Neural progenitor cell (in vitro differentiated cells): ENCODE results near the gene RIPK3. TPM values are rescaled to one million over a fixed set of nuclear protein-coding genes. Genes with fewer than 3 reads are reported as not detected.

ENCODE experiments used
- DNase-seq: peaks from one replicate; pipeline ENCODE4 v3.0.0-alpha.2; 2016; ENCODE audit warnings: low spot score
- H2AFZ ChIP-seq: fragments of 200-600 bp; sonication (generic); replicated peaks from 2 replicates; pipeline ENCODE4 v1.6.1; 2016; ENCODE audit warnings: antibody characterized with exemption
- H3F3A ChIP-seq: fragments of 200-600 bp; sonication (generic); 2 replicates; pipeline ENCODE4 v1.6.1; 2016; ENCODE audit warnings: antibody characterized with exemption, low read depth
- H3K27ac ChIP-seq: fragments of 200-600 bp; sonication (generic); 2 replicates; pipeline ENCODE4 v1.5.1; 2016; ENCODE audit warnings: mild to moderate bottlenecking
- H3K27me3 ChIP-seq: fragments of 200-600 bp; sonication (generic); 2 replicates; pipeline ENCODE4 v1.6.1; 2016; ENCODE audit warnings: mild to moderate bottlenecking, moderate library complexity
- H3K36me3 ChIP-seq: fragments of 200-600 bp; sonication (generic); 2 replicates; pipeline ENCODE4 v1.5.1; 2016
- H3K4me1 ChIP-seq: fragments of 200-600 bp; sonication (generic); 2 replicates; pipeline ENCODE4 v1.6.1; 2016; ENCODE audit warnings: mixed run types
- H3K4me2 ChIP-seq: fragments of 200-600 bp; sonication (generic); 2 replicates; pipeline ENCODE4 v1.6.1; 2016
- H3K4me3 ChIP-seq: fragments of 200-600 bp; sonication (generic); 2 replicates; pipeline ENCODE4 v1.5.1; 2016
- H3K79me2 ChIP-seq: fragments of 200-600 bp; sonication (generic); 2 replicates; pipeline ENCODE4 v1.6.1; 2016; ENCODE audit warnings: low read depth
- H3K9ac ChIP-seq: fragments of 200-600 bp; sonication (generic); 2 replicates; pipeline ENCODE4 v1.6.1; 2016
- H3K9me3 ChIP-seq: fragments of 200-600 bp; sonication (generic); 2 replicates; pipeline ENCODE4 v1.5.1; 2016; ENCODE audit warnings: low read depth
- H4K20me1 ChIP-seq: fragments of 200-600 bp; sonication (generic); 2 replicates; pipeline ENCODE4 v1.6.1; 2016; ENCODE audit warnings: low read depth
- H3K27ac Mint-ChIP-seq: 3 replicates; pipeline ENCODE4 v1.8.0; 2021; ENCODE audit warnings: mixed read lengths
- H3K27me3 Mint-ChIP-seq: 2 replicates; pipeline ENCODE4 v1.8.0; 2022; ENCODE audit warnings: low read depth, mild to moderate bottlenecking, inconsistent platforms, moderate library complexity, mixed read lengths; ENCODE audit not compliant: insufficient read depth
- H3K36me3 Mint-ChIP-seq: 3 replicates; pipeline ENCODE4 v1.8.0; 2021; ENCODE audit warnings: mixed read lengths
- H3K4me1 Mint-ChIP-seq: 3 replicates; pipeline ENCODE4 v1.8.0; 2021; ENCODE audit warnings: mixed read lengths
- H3K4me3 Mint-ChIP-seq: 3 replicates; pipeline ENCODE4 v1.8.0; 2021; ENCODE audit warnings: mild to moderate bottlenecking, moderate library complexity, mixed read lengths
- H3K9me3 Mint-ChIP-seq: 3 replicates; pipeline ENCODE4 v1.8.0; 2020; ENCODE audit warnings: mixed read lengths
- EZH2 ChIP-seq: fragments of 200-600 bp; sonication (generic); IDR thresholded peaks from 2 replicates; pipeline ENCODE4 v1.6.1; 2017; ENCODE audit warnings: antibody characterized with exemption, mild to moderate bottlenecking, moderate library complexity
- EZH2phosphoT487 ChIP-seq: fragments of 200-600 bp; sonication (generic); IDR thresholded peaks from 2 replicates; pipeline ENCODE4 v1.6.1; 2017; ENCODE audit warnings: antibody characterized with exemption
- small RNA-seq: library from RNA; depleted of rRNA; stranded (forward); fragments of <200 nt; gene quantifications from one replicate; pipeline ENCODE3, GENCODE V24; 2015
- total RNA-seq: library from RNA; depleted of rRNA; stranded (reverse); fragments of >200 nt; gene quantifications from 2 replicates; pipeline ENCODE4 v1.2.3, GENCODE V29; 2015; ENCODE audit warnings: low replicate concordance
- TF ChIP-seq, protein P1 (sequence below): fragments of 200-600 bp; sonication (generic); IDR thresholded peaks from 2 replicates; pipeline ENCODE4 v1.5.1; 2017; ENCODE audit warnings: antibody characterized with exemption, mild to moderate bottlenecking

The RIPK3 gene
- total RNA-seq, 1 donor from 2014 or later = not detected

DNA sequence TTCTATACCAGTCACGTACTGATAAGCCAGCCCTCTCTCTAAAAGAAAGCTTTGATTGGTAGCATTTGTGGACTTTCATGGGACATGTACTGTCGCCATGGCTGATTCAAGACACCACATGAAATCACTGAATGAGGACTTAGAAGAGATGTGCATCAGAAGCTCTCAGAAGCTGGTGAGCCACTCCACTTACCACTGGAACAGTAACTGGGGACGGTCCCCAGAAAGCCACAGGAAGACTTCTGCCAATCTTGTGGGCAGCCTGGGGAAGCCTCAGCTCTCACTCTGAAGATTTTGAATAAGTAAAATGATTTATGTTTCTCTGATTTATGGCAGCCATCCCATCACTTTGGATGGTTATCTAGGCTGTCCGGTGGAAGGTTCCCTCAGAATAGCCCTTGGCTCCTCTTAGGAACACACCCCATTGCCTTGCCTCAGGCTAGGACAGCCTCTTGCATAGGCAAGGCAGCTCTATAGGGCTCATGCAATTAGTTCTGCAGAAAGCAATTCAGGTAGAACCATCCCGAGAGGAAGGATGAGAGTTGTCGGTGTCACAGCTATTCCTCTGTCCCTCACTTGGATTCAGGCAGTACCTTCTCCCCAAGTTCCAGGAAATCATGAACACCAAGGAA, 50.0 kb downstream of the RIPK3 start:
- no peak overlapping the region for H3K4me3 Mint-ChIP-seq
- no peak overlapping the region for H3K27ac Mint-ChIP-seq
- TF ChIP-seq EZH2phosphoT487 = no peak
- TF ChIP-seq EZH2 = no peak
- TF ChIP-seq, protein P1, sequence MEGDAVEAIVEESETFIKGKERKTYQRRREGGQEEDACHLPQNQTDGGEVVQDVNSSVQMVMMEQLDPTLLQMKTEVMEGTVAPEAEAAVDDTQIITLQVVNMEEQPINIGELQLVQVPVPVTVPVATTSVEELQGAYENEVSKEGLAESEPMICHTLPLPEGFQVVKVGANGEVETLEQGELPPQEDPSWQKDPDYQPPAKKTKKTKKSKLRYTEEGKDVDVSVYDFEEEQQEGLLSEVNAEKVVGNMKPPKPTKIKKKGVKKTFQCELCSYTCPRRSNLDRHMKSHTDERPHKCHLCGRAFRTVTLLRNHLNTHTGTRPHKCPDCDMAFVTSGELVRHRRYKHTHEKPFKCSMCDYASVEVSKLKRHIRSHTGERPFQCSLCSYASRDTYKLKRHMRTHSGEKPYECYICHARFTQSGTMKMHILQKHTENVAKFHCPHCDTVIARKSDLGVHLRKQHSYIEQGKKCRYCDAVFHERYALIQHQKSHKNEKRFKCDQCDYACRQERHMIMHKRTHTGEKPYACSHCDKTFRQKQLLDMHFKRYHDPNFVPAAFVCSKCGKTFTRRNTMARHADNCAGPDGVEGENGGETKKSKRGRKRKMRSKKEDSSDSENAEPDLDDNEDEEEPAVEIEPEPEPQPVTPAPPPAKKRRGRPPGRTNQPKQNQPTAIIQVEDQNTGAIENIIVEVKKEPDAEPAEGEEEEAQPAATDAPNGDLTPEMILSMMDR = no peak
- H3K4me1 Mint-ChIP-seq = no peaks in the 10 kb centered on the region
- no peaks in the 10 kb centered on the region for H3K4me1 ChIP-seq
- H3K9me3 ChIP-seq = no peaks in the 10 kb centered on the region
- no peaks in the 10 kb centered on the region for H3K79me2 ChIP-seq
- no peak overlapping the region for H2AFZ ChIP-seq
- no peak overlapping the region for H3K4me2 ChIP-seq
- no peak for DNase-seq
- H3K4me3 ChIP-seq = no peak overlapping the region
- H3K27ac ChIP-seq = no peak overlapping the region
- peaks cover 7% of the 10 kb centered on the region for H3K36me3 Mint-ChIP-seq
- peaks cover 2% of the 10 kb centered on the region for H3K27me3 Mint-ChIP-seq
- no peaks in the 10 kb centered on the region for H3K27me3 ChIP-seq
- no peaks in the 10 kb centered on the region for H3F3A ChIP-seq
- H3K9ac ChIP-seq = peak overlapping the region; percentile 13
- no peaks in the 10 kb centered on the region for H3K9me3 Mint-ChIP-seq
- no peaks in the 10 kb centered on the region for H4K20me1 ChIP-seq
- no peaks in the 10 kb centered on the region for H3K36me3 ChIP-seq

DNA sequence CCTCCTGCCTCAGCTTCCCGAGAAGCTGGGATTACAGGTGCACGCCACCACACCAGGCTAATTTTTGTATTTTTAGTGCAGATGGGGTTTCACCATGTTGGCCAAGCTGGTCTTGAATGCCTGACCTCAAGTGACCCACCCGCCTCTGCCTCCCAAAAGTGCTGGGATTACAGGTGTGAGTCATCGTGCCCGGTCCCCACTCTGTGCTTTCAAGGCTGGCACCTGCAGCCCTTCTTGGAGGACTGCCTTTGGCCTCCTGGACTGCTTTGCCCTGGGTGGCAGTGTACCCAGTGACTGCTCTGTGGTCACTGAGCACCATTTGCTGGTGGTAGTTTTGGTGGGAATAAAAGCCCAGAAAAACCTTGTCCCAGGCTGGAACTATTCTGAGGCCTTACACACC, 52.8 kb downstream of the RIPK3 start:
- H3F3A ChIP-seq = no peaks in the 10 kb centered on the region
- no peak overlapping the region for H3K9ac ChIP-seq
- no peak overlapping the region for H3K4me2 ChIP-seq
- H4K20me1 ChIP-seq = no peaks in the 10 kb centered on the region
- H3K9me3 ChIP-seq = no peaks in the 10 kb centered on the region
- no peak for DNase-seq
- H3K9me3 Mint-ChIP-seq = no peaks in the 10 kb centered on the region
- H3K4me1 Mint-ChIP-seq = no peaks in the 10 kb centered on the region
- H3K27ac Mint-ChIP-seq = no peak overlapping the region
- no peaks in the 10 kb centered on the region for H3K36me3 ChIP-seq
- peaks cover 7% of the 10 kb centered on the region for H3K36me3 Mint-ChIP-seq
- no peak overlapping the region for H3K4me3 Mint-ChIP-seq
- TF ChIP-seq EZH2phosphoT487 (no peak), EZH2 (no peak)
- TF ChIP-seq, protein P1 = no peak
- no peak overlapping the region for H2AFZ ChIP-seq
- H3K27me3 ChIP-seq = no peaks in the 10 kb centered on the region
- no peak overlapping the region for H3K4me3 ChIP-seq
- H3K27me3 Mint-ChIP-seq = peaks cover 2% of the 10 kb centered on the region
- H3K4me1 ChIP-seq = no peaks in the 10 kb centered on the region
- H3K79me2 ChIP-seq = no peaks in the 10 kb centered on the region
- H3K27ac ChIP-seq = no peak overlapping the region

Small RNA genes within 50 kb of the gene (small RNA-seq; reads per million reads assigned to genes)
- not detected for gene RF00026

Other genes with a start within 250 kb of the RIPK3 start
- 11.1 and 26.6 TPM in 2 replicates for gene PCK2, start 245.7 kb downstream of the RIPK3 start, total RNA-seq
- gene DCAF11, start 225.2 kb downstream of the RIPK3 start, total RNA-seq = 66.5 and 83.8 TPM in 2 replicates
- 0.54 and 1.9 TPM in 2 replicates for gene NRL, start 225.0 kb downstream of the RIPK3 start, total RNA-seq
- 0.77 and 1.2 TPM in 2 replicates for gene FITM1, start 209.3 kb downstream of the RIPK3 start, total RNA-seq
- 32.7 and 37.5 TPM in 2 replicates for gene PSME1, start 203.8 kb downstream of the RIPK3 start, total RNA-seq
- 14.0 and 23.8 TPM in 2 replicates for gene EMC9, start 198.4 kb downstream of the RIPK3 start, total RNA-seq
- 43.5 and 53.5 TPM in 2 replicates for gene PSME2, start 193.4 kb downstream of the RIPK3 start, total RNA-seq
- 28.8 and 38.3 TPM in 2 replicates for gene RNF31, start 192.5 kb downstream of the RIPK3 start, total RNA-seq
- 6.9 and 9.7 TPM in 2 replicates for gene IRF9, start 178.7 kb downstream of the RIPK3 start, total RNA-seq
- gene REC8, start 167.9 kb downstream of the RIPK3 start, total RNA-seq = 34.6 and 59.8 TPM in 2 replicates
- gene IPO4, start 151.2 kb downstream of the RIPK3 start, total RNA-seq = 15.9 and 35.5 TPM in 2 replicates
- gene TM9SF1, start 144.6 kb downstream of the RIPK3 start, total RNA-seq = 30.5 and 37.6 TPM in 2 replicates
- gene TSSK4, start 134.3 kb downstream of the RIPK3 start, total RNA-seq = not detected in 2 replicates
- gene CHMP4A, start 126.5 kb downstream of the RIPK3 start, total RNA-seq = 35.3 and 37.1 TPM in 2 replicates
- gene MDP1, start 123.9 kb downstream of the RIPK3 start, total RNA-seq = 18.3 and 20.1 TPM in 2 replicates
- 170 and 220 TPM in 2 replicates for gene NEDD8, start 107.6 kb downstream of the RIPK3 start, total RNA-seq
- 98.4 and 101 TPM in 2 replicates for gene GMPR2, start 107.1 kb downstream of the RIPK3 start, total RNA-seq
- 32.6 and 42.5 TPM in 2 replicates for gene TINF2, start 97.4 kb downstream of the RIPK3 start, total RNA-seq
- gene TGM1, start 76.8 kb downstream of the RIPK3 start, total RNA-seq = 2.6 and 4.9 TPM in 2 replicates
- 7.1 and 22.9 TPM in 2 replicates for gene RABGGTA, start 68.4 kb downstream of the RIPK3 start, total RNA-seq
- 19.7 and 27.4 TPM in 2 replicates for gene DHRS1, start 40.2 kb downstream of the RIPK3 start, total RNA-seq
- 14.8 and 24.7 TPM in 2 replicates for gene NOP9, start 40.1 kb downstream of the RIPK3 start, total RNA-seq
- gene CIDEB, start 32.0 kb downstream of the RIPK3 start, total RNA-seq = 0.12 TPM in 1 of 2 replicates, not detected in the other
- gene LTB4R2, start 29.9 kb downstream of the RIPK3 start, total RNA-seq = 1.8 and 9.0 TPM in 2 replicates
- gene LTB4R, start 28.5 kb downstream of the RIPK3 start, total RNA-seq = 1.9 and 4.6 TPM in 2 replicates
- gene ADCY4, start 4.9 kb downstream of the RIPK3 start, total RNA-seq = not detected in 2 replicates
- gene NFATC4, start 28.2 kb upstream of the RIPK3 start, total RNA-seq = 38.2 and 95.3 TPM in 2 replicates
- gene NYNRIN, start 59.0 kb upstream of the RIPK3 start, total RNA-seq = 15.5 and 34.3 TPM in 2 replicates
- 0.25 TPM in 1 of 2 replicates, not detected in the other for gene CBLN3, start 89.7 kb upstream of the RIPK3 start, total RNA-seq
- 20.4 and 34.7 TPM in 2 replicates for gene KHNYN, start 90.0 kb upstream of the RIPK3 start, total RNA-seq
- 19.0 and 37.8 TPM in 2 replicates for gene SDR39U1, start 102.8 kb upstream of the RIPK3 start, total RNA-seq
- gene CMA1, start 168.3 kb upstream of the RIPK3 start, total RNA-seq = not detected in 2 replicates
- gene CTSG, start 236.3 kb upstream of the RIPK3 start, total RNA-seq = not detected in 2 replicates